ENCODE measurements around the gene DESI2.
"Not testable (repeated sequence)": the region's sequence is repeated elsewhere in the genome, so short reads cannot be mapped to it uniquely, and the experiment has no call there.

The DESI2 gene

GRCh38 chr1:244705261-244706234, 52.6 kb downstream of the DESI2 start:
- DNase-seq (ENCODE audit: low spot score): no peak

GRCh38 chr1:244709076-244709475, 56.1 kb downstream of the DESI2 start:
- DNase-seq (ENCODE audit: low spot score): no peak

- DNase-seq (ENCODE audit: low spot score): no peak
Measured at GRCh38 chr1:244709476-244710368, 56.8 kb downstream of the DESI2 start.

GRCh38 chr1:244710474-244711062, 57.6 kb downstream of the DESI2 start:
- no peak for DNase-seq (ENCODE audit: low spot score)

GRCh38 chr1:244712669-244713068, 59.7 kb downstream of the DESI2 start:
- DNase-seq (ENCODE audit: low spot score): no peak

- DNase-seq (ENCODE audit: low spot score): no peak
Measured at GRCh38 chr1:244713332-244713731, 60.4 kb downstream of the DESI2 start.

- no peak for DNase-seq (ENCODE audit: low spot score)
Measured at GRCh38 chr1:244727871-244728474, 75.0 kb downstream of the DESI2 start.

GRCh38 chr1:244730153-244730933, 77.4 kb downstream of the DESI2 start:
- peak; percentile 69 for DNase-seq (ENCODE audit: low spot score)

- no peak for DNase-seq (ENCODE audit: low spot score)
Measured at GRCh38 chr1:244730934-244731434, 78.1 kb downstream of the DESI2 start.

- DNase-seq (ENCODE audit: low spot score): no peak
Measured at GRCh38 chr1:244731651-244732050, 78.7 kb downstream of the DESI2 start.

GRCh38 chr1:244732851-244733450, 80.0 kb downstream of the DESI2 start:
- no peak for DNase-seq (ENCODE audit: low spot score)

- DNase-seq (ENCODE audit: low spot score): no peak
Measured at GRCh38 chr1:244735404-244735803, 82.5 kb downstream of the DESI2 start.

- DNase-seq (ENCODE audit: low spot score): no peak
Measured at GRCh38 chr1:244735876-244736561, 83.1 kb downstream of the DESI2 start.

GRCh38 chr1:244739140-244739539, 86.2 kb downstream of the DESI2 start:
- not testable (repeated sequence) for DNase-seq (ENCODE audit: low spot score)

GRCh38 chr1:244740027-244740617, 87.2 kb downstream of the DESI2 start:
- DNase-seq (ENCODE audit: low spot score): not testable (repeated sequence)

- no peak for DNase-seq (ENCODE audit: low spot score)
Measured at GRCh38 chr1:244741692-244742091, 88.8 kb downstream of the DESI2 start.

GRCh38 chr1:244749230-244750016, 96.5 kb downstream of the DESI2 start:
- DNase-seq (ENCODE audit: low spot score): no peak

GRCh38 chr1:244751271-244751895, 98.5 kb downstream of the DESI2 start:
- no peak for DNase-seq (ENCODE audit: low spot score)

Data from AG20443 (cell line).